Measurements from ENCODE around the gene SERPIND1.

DNA sequence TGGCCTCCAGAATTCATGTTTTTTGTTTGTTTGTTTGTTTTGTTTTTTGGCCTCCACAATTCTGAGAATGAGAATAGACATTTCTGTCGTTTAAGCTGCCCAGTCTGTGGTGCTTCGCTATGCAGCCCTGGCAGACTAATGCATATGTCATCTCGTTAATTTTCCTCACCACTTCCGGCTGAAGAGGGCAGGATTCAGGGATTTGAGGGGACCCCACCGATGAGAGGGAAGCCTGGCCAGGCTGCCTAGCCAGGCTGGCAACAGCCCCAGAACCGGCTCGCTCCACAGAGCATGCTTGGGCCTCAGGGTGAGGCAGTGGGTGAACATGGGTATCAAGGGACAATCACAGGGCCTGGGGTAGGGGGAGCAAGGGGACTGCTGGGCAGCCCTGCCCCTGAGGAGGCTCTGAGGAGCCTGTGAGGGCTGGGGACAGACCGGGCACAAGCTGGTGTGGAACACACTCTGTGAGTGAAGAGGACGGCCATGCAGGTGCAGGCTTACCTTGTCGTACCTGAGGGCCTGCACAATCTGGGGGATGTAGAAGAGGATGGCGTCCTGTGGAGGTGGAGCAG lies 47.8 kb upstream of the SERPIND1 start:
- TF ChIP-seq POLR2A (IDR thresholded peaks at IDR 0.05; ENCODE audit: control extremely low read depth in 1 of 2, low read depth in 2 of 2, low read length in 2 of 2), result no peak
- no peak for TF ChIP-seq EP300 (IDR thresholded peaks at IDR 0.05; ENCODE audit: borderline replicate concordance in 1 of 2, low read depth in 2 of 2, low read length in 2 of 2)
- no peak for TF ChIP-seq POLR2AphosphoS5 (IDR thresholded peaks at IDR 0.05; ENCODE audit: low read depth, low read length)
- TF ChIP-seq CTCF (IDR thresholded peaks at IDR 0.05; ENCODE audit: control extremely low read depth in 1 of 3, insufficient read depth in 1 of 3, low read depth in 1 of 3, low read length in 3 of 3), result no peak
- no peak for TF ChIP-seq NRF1 (IDR thresholded peaks at IDR 0.05; ENCODE audit: low read depth, low read length)
- TF ChIP-seq, protein P1, sequence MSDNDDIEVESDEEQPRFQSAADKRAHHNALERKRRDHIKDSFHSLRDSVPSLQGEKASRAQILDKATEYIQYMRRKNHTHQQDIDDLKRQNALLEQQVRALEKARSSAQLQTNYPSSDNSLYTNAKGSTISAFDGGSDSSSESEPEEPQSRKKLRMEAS (IDR thresholded peaks at IDR 0.05), result no peak

Measured in H1 (cell line).